HG03064 (cell line): Measurements from ENCODE around the gene PPP2R2C.

ENCODE experiments used
- ATAC-seq: cut with Tn5 transposase; IDR thresholded peaks from one replicate; pipeline ENCODE4 v1.9.1; 2021; ENCODE audit warnings: low read depth; ENCODE audit not compliant: unreplicated experiment

PPP2R2C gene

GRCh38 chr4:6383929-6384328, 88.5 kb downstream of the PPP2R2C start:
- ATAC-seq: no peak

GRCh38 chr4:6383009-6383404, 89.4 kb downstream of the PPP2R2C start:
- no peak for ATAC-seq

- ATAC-seq: no peak
Observed at GRCh38 chr4:6381571-6382123, 90.8 kb downstream of the PPP2R2C start.

GRCh38 chr4:6380746-6381410, 91.5 kb downstream of the PPP2R2C start:
- no peak for ATAC-seq

GRCh38 chr4:6379767-6380745, 92.4 kb downstream of the PPP2R2C start:
- ATAC-seq: no peak

- ATAC-seq: no peak
Observed at GRCh38 chr4:6378493-6379445, 93.6 kb downstream of the PPP2R2C start.

GRCh38 chr4:6377626-6378492, 94.6 kb downstream of the PPP2R2C start:
- ATAC-seq: no peak

- no peak for ATAC-seq
Observed at GRCh38 chr4:6375620-6376295, 96.7 kb downstream of the PPP2R2C start.

- ATAC-seq: no peak
Observed at GRCh38 chr4:6374575-6374974, 97.8 kb downstream of the PPP2R2C start.

- ATAC-seq: no peak
Observed at GRCh38 chr4:6373541-6374410, 98.6 kb downstream of the PPP2R2C start.

- no peak for ATAC-seq
Observed at GRCh38 chr4:6372649-6373525, 99.5 kb downstream of the PPP2R2C start.

GRCh38 chr4:6371812-6372211, 100.6 kb downstream of the PPP2R2C start:
- ATAC-seq: no peak

- ATAC-seq: no peak
Observed at GRCh38 chr4:6371271-6371670, 101.1 kb downstream of the PPP2R2C start.

GRCh38 chr4:6369924-6370645, 102.3 kb downstream of the PPP2R2C start:
- no peak for ATAC-seq

GRCh38 chr4:6369511-6369910, 102.9 kb downstream of the PPP2R2C start:
- ATAC-seq: no peak

- no peak for ATAC-seq
Observed at GRCh38 chr4:6369035-6369434, 103.4 kb downstream of the PPP2R2C start.
